Renal pelvis (tissue), 12 donors: ENCODE results near the gene KCNK7. TPM values are rescaled to one million over a fixed set of nuclear protein-coding genes. Genes with fewer than 3 reads are reported as not detected.
A peak's percentile ranks its signal among the peaks of the same experiment; 100 is the strongest.
"Not testable (repeated sequence)": the region's sequence is repeated elsewhere in the genome, so short reads cannot be mapped to it uniquely, and the experiment has no call there.

Experiments
- DNase-seq: peaks from one replicate; pipeline ENCODE4 v3.0.0-alpha.2; 2013
- long read RNA-seq, 16 experiments: transcript quantifications; one replicate each; lab custom pipeline, GENCODE V29; 2026
- polyA plus RNA-seq, 3 donors: library from polyadenylated mRNA; unstranded; fragments of 120-200 nt; gene quantifications; one replicate each; pipeline ENCODE4 v1.2.1, GENCODE V29; 2013; ENCODE audit not compliant: insufficient read length in 3 of 3

KCNK7 gene, protein sequence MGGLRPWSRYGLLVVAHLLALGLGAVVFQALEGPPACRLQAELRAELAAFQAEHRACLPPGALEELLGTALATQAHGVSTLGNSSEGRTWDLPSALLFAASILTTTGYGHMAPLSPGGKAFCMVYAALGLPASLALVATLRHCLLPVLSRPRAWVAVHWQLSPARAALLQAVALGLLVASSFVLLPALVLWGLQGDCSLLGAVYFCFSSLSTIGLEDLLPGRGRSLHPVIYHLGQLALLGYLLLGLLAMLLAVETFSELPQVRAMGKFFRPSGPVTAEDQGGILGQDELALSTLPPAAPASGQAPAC
- polyA plus RNA-seq: under 1 TPM; 0.21 to 0.27 (median 0.27) TPM
- long read RNA-seq, donor 1: 0 reads
- long read RNA-seq, donor 2: 0 reads
- long read RNA-seq, donor 3: 0 reads
- long read RNA-seq, donor 4: 0 reads
- long read RNA-seq, donor 5: 0 reads
- long read RNA-seq, donor 6: 0 reads
- long read RNA-seq, donor 7: 0 reads
- long read RNA-seq, donor 8: 0 reads
- long read RNA-seq, donor 9: 0 reads
- long read RNA-seq, donor 10: 0 reads
- long read RNA-seq, donor 11: 0 reads
- long read RNA-seq, donor 12: 0 reads
- long read RNA-seq, donor 13: 0 reads
- long read RNA-seq, donor 14: 0 reads
- long read RNA-seq, donor 15: 0 reads
- long read RNA-seq, donor 16: 0 reads

DNA sequence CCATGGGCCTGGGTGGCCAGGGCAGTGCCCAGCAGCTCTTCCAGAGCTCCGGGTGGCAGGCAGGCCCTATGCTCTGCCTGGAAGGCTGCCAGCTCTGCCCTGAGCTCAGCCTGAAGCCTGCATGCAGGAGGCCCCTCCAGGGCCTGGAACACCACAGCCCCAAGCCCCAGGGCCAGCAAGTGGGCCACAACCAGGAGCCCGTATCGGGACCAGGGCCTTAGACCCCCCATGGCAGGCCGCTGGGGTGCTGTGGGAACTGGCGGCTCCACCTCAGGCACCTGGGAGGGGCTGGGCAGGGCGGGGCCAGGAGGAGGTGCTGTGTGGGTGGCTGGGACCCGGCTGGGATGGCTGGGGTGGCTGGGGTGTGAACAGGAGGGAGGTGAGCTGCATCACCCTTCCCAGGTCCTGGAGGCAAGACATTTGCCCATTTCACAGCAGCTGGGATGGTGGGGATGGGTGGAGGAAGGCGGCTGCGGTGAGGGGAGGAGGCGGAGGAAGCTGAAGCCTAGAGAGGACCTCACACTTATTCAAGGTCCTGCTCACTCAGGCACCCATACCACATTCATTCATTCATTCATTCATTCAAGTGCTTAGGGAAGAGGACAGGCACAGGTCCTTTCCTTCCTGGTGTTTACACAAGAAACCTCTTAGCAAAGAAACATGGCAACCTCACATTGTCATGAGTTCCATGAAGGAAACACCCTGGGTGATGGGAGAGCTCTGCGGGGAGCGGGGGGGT, at the start of gene KCNK7:
TSS of gene KCNK7 (minus strand) at position 258 of the 739 bp plus-strand sequence. CDS start at position 230, 28 bp downstream.
- DNase-seq: no peak

DNA sequence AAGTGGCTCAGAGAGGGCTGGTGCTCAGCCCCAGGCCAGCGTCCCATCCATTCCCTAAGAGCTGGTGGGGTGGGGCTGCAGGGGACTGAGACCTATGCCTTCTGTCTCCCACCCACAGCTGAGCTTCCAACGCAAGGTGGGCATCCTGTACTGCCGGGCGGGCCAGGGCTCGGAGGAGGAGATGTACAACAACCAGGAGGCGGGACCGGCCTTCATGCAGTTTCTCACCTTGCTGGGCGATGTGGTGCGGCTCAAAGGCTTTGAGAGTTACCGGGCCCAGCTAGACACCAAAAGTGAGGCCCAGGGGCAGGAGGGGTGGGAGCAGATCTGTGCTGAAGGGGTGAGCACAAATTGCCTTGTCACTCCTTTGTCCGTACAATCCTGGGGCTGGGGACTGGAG, 49.2 kb upstream of the KCNK7 start:
- DNase-seq: no peak

DNA sequence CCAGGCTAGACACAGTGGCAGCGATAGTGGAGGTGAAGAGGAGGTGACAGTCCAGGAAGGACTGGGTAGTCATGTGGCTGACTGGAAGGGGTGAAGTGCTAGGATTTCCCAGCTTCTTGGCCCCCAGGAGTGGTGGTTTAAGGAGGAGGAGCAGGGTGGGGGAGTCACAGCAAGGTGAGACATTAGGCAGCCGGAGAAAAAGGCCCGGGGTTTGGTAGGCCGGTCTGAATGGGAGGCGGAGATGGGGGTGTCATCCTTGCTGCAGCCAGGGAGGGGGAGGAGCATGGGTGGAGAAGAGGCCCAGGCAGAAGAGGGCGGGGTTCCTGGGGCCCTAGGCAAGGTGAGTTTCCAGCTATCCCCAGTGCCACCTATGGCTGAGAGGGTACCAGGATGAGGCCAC, 48.4 kb upstream of the KCNK7 start:
- DNase-seq: no peak

DNA sequence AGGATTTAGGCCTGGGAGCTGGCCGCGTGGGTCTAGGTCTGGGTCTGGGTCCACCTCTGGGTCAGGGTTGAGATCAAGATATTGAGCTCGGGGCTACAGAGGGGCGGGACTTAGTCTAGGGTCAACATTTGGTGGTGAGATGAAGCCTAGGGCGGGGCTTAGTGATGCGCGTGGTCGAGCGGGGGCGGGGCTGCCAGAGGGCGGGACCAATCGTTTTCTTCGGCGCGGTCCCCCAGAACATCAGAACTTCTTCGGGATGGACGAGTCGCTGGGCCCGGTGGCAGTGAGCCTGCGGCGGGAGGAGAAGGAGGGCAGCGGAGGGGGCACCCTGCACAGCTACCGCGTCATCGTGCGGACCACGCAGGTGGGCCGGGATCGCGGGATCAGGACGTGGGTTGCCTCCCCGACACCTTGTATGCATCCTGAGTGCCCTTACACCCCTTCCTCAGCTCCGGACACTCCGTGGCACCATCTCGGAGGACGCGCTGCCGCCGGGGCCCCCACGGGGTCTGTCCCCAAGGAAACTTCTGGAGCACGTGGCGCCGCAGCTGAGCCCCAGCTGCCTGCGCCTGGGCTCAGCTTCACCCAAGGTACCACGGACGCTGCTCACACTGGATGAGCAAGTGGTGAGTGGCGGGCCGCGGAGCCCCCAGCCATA, 46.5 kb upstream of the KCNK7 start:
- no peak for DNase-seq

DNA sequence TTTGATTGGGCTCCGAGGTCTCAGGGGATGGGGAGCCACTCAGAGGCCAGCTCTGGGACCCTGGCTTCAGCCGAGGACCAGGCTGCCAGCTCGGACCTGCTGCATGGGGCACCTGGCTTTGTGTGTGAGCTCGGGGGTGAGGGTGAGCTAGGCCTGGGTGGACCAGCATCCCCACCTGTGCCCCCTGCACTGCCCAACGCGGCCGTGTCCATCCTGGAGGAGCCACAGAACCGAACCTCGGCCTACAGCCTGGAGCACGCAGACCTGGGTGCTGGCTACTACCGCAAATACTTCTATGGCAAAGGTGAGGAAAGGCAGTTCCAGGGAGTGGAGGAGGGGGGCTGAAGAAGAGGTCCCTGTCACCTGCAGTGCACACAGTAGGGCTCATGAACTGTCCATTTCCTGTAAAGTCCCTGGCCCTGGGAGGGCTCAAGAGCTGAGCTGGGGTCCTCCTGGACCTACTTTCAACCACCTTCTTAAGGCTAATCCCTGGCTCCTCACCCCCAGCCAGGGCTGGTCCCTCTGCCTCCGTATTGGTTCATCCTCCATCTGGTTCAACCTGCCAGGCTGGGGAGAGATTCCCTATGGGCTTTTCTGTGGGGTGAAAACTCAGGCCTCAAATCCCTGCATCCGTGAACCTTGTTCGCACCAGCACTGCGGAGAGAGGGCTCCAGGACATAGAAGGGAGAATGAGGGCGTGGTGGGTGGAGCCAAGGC, 45.9 kb upstream of the KCNK7 start:
- no peak for DNase-seq

DNA sequence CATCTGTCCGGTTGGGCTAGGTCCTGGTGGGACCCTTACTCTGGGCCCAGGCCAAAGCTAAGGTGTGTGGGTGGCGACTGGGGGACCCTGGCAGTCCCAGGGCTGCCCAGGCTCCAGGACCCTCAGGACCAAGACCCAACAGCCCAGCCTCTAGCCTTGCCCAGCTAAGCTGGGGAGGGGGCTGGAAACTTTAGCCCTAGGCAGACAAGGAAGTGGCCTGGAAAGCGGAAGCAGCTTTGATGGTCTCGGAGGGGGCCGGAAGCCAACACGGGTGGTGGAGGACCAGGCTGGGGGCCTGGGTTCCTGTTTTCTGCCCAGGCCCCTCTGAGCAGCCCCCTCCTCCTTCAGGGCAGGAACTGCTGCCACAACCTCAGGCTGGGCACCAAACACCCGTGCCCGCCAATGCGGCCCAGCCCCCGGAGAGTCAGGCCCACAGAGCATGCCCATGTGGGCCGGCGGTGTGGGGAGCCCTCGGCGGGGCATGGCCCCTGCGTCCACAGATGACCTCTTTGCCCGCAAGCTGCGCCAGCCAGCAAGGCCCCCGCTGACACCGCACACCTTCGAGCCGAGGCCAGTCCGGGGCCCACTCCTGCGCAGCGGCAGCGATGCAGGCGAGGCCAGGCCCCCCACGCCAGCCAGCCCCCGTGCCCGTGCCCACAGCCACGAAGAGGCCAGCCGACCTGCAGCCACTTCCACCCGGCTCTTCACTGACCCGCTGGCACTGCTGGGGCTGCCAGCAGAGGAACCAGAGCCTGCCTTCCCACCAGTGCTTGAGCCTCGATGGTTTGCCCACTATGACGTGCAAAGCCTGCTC, 45.1 kb upstream of the KCNK7 start:
- no peak for DNase-seq

DNA sequence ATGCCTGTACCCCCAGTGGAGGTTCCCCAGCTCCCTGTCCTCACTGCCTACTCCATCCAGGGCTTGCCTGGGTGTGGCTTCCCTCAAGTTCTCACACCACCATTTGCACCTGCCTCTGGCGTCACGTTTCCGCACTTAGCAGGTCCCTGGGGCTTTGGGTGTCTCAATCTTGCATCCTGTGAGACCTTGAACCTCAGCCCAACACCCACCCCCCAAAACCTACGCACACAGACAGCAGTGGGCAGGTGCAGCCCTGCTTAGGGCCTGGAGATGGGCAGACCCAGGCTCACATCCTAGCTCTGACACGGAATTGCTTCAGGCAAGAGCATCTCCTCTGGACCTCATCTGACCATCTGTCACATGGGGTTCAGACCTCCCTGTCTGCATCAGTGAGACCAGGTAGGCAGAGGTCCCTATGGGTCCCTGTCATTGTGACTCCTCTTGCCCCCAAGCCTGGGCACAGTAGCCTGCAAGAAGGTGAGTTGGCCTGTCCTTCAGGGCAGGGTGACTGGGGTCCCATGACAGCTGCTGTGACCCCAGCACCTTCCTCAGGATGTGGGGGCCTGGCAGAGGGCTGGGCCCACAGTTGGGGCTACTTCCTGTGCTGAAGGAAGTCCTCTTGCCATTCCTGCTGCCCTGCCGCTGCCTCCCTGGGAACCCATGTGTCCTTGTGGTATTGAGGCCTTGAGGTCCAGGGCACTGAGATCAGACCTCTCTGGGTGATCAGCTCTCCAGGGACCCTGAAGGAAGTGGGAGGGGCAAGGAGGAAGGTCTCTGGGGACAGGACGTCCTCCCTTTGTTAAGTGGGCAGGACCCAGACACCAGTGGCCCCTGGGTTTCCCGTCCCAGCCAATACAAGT, 44.3 kb upstream of the KCNK7 start:
- no peak for DNase-seq

DNA sequence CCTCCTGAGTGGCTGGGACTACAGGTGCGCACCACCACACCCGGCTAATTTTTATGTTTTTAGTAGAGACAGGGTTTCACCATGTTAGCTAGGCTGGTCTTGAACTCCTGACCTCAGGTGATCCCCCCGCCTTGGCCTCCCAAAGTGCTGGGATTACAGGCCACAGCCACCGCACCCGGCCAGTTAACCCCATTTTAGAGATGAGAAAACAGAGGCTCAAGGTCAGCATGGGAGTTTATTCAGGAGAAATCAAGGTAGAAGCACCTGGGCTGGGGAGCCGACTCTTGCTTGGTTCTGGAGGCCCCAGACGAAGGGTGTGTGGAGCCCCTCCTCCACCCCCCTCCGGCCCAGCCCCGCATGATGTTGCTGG, 43.6 kb upstream of the KCNK7 start:
- DNase-seq: not testable (repeated sequence)

DNA sequence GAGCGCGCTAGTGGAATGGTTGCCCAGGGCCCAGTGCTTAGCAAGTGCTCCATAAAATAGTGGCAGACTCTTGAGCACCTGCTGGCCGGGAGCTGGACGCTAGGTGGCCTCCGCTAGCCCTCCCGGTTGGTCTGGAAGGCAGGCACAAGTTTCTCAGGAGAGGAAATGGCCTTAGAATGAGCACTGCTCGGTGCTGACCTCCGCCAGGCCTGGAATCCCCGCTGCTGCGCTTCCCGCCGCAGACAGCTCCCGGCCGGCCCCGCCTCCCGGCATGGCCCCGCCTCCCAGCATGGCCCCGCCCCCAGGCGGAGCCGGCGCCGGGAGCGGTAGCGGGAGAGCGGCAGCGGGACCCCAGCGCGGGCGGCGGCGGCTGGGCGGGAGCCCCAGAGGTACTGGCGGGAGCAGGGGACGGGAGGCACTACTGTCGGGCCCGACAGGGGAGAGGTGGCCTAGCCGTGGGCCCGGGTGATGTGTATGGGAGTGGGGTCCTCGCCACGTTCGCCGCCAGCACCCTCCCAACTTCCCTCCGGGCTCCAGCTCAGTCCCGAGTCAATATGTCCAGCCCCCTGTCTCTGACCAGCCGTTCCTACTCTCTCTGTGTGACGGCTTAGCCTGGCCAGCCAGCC, 42.3 kb upstream of the KCNK7 start, which contains the start of gene SIPA1:
TSS of gene SIPA1 (plus strand) at position 308 of the 626 bp plus-strand sequence. CDS start 2,821 bp downstream, outside the sequence.
- DNase-seq: peak; percentile 79

DNA sequence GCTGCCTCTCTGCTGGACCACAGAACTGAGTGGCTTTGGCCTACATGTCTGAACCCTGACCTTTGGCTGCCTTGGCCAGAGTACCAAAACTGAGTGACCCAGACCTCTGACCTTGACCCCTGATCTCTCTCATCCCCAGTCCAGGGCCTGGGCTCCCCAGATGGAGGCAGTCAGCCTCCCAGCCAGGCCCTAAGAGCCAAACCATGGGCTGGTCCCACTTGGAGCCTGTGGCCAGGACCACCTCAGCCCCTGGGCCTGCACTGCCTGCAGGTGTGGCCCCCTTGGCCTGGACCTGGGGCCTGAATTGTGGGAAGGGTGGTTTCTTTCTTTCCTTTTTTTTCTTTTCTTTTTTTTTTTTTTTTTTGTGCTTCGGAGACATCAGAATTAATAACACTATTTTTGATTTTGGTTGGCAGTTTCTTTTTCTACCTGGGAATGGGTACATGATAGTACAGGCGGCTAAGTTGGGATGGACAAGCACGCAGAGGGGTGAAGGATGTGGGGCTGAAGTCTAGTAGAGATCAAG, 41.5 kb upstream of the KCNK7 start:
- no peak for DNase-seq

DNA sequence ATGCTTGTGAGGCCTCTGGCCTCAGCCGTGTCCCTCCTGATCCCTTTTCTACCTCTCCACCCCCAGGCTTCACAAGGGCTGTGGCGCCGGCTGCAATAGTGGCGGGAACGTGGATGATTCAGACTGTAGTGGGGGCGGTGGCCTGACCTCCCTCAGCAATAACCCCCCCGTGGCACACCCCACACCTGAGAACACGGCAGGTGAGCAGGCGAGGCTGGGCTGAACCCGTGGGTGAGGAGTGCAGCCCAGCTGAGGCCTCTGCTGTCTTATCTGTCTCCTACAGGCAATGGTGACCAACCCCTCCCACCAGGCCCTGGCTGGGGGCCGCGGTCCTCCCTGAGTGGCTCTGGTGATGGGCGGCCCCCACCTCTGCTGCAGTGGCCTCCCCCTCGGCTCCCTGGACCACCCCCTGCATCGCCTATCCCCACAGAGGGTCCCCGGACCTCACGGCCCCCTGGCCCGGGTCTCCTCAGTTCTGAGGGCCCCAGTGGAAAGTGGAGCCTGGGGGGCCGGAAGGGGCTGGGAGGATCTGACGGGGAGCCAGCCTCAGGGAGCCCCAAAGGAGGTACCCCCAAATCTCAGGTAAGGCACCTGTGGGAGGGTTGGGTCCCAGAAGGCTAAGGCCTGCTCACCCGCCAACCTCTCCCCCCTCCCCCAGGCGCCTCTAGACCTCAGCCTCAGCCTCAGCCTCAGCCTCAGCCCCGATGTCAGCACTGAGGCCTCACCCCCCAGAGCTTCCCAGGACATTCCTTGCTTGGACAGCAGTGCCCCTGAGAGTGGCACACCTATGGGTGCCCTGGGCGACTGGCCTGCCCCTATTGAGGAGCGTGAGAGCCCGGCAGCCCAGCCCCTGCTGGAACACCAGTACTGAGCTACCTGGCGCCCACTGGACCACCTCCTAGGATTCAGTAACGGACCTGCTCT, 40.8 kb upstream of the KCNK7 start:
- DNase-seq: no peak

DNA sequence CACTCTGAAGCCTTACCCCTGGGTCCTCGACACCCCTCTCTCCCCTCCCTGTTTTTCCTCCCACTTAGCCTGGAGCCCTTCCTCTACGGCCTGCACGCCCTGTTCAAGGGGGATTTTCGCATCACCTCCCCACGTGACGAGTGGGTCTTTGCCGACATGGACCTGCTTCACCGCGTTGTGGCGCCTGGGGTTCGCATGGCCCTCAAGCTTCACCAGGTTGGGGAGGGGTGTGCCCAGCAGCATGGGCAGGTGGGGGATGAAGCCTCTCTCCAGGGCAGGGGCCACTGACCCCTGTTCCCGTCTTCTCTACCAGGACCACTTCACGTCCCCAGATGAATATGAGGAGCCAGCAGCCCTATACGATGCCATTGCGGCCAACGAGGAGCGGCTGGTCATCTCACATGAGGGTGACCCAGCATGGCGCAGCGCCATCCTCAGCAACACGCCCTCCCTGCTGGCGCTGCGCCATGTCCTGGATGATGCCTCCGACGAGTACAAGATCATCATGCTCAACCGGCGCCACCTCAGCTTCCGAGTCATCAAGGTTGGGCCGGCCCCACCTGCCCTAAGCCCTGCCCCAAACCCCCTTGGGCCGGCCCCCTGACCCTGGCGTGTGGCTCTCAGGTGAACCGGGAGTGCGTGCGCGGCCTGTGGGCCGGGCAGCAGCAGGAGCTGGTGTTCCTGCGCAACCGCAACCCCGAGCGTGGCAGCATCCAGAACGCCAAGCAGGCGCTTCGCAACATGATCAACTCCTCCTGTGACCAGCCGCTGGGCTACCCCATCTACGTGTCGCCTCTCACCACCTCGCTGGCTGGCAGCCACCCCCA, 39.5 kb upstream of the KCNK7 start:
- no peak for DNase-seq

DNA sequence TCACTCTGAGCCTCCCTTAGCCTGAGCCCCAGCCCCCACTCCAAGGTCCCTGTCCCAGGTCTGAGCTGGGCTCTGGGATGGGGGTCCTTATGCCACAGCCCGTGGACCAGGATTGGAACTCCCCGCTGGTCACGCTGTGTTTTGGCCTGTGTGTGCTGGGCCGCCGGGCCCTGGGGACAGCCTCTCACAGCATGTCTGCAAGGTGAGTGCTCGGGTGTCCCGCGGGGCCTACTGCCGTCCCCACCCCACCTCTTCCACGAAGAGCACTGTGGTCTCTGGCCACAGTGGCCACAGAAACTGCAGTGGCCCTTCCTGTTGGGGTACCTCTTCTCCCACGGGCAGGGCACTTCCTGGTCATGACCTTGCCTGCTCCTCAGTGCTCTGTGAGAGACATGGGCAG, 38.8 kb upstream of the KCNK7 start:
- DNase-seq: no peak

DNA sequence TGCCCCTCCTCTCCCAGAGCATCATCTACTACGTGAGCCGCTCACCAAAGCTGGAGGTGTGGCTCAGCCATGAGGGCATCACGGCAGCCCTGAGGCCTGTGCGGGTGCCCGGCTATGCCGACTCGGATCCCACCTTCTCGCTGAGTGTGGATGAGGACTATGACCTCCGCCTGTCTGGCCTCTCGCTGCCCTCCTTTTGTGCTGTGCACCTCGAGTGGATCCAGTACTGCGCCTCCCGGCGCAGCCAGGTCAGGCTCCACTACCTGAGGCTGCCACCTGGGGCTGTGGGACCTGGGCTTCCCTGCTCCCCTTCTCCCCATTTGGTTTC, 38.5 kb upstream of the KCNK7 start:
- DNase-seq: no peak

DNA sequence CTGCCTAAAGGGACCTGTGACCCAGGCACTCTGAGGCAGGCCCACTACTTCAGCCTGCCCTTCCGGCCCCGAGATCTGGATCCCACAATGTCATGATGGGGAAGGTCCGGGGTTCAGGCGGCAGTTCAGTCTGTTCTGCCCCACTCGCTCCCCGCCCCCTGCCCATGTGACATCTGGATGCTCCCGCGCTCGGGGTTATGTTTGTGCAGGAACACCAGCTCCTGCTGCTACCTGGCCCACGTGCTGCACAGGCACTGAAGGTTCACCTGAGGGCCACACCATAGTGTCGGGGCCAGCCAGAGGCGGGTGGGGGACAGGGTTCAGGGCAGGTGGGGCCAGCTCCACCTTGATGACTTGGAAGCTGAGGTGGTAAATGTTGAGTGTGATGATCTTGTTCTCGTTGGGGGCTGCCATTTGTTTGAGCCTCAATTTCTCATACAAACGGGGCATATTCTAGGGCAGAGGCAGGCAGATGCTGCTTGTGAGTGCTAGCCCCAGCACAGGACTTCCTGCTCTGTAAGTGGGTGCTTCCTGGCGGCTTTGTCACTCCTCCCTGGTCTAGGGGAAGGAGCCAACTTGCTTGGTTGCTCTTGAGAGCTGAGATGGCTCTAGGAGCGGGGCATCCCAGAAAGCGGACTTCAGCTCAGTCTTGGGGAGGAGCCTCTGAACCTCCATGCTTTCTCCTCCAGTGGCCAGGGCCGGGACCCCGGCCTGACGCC, 37.9 kb upstream of the KCNK7 start:
- DNase-seq: no peak

DNA sequence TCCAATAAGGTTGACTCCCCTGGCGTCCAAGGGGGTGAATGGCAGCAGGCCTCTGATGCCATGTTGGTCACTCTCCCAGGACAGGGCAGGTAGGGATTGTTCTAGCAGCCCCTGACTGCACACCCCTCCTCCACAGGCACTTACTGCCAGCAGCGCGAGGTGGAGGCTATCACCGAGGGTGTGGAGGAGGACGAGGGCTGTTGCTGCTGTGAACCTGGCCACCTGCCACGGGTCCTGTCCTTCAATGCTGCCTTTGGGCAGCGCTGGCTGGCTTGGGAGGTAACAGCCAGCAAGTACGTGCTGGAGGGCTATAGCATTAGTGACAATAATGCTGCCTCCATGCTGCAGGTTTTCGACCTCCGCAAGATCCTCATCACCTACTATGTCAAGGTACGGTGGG, 34.6 kb upstream of the KCNK7 start:
- no peak for DNase-seq
